Mesodermal cell (in vitro differentiated cells): ENCODE results near the gene PNPLA1.

ENCODE experiments used
- H3K27ac ChIP-seq: 2 replicates; pipeline ENCODE4 v1.7.0; 2013; ENCODE audit warnings: mild to moderate bottlenecking, low read depth, low read length, moderate library complexity; ENCODE audit not compliant: severe bottlenecking
- H3K36me3 ChIP-seq: 2 replicates; pipeline ENCODE4 v1.7.1; 2013; ENCODE audit warnings: mild to moderate bottlenecking, low read length, moderate library complexity; ENCODE audit not compliant: control insufficient read depth, insufficient read depth
- H3K4me1 ChIP-seq: one replicate; pipeline ENCODE4 v1.7.1; 2013; ENCODE audit warnings: mild to moderate bottlenecking, low read length; ENCODE audit not compliant: insufficient read depth, control insufficient read depth, poor library complexity, severe bottlenecking
- H3K4me3 ChIP-seq: 2 replicates; pipeline ENCODE4 v1.7.0; 2013; ENCODE audit warnings: low read length, control low read depth, mild to moderate bottlenecking; ENCODE audit not compliant: insufficient read depth, poor library complexity, severe bottlenecking; ENCODE audit errors: extremely low read depth
- H3K9me3 ChIP-seq: 2 replicates; pipeline ENCODE4 v1.7.1; 2013; ENCODE audit warnings: mild to moderate bottlenecking, low read length, moderate library complexity; ENCODE audit not compliant: control insufficient read depth
- WGBS, 2 experiments: methylation state at CpG; one replicate each; pipeline ENCODE4 v1.1.5; 2013; ENCODE audit warnings: missing lambda C conversion rate in 2 of 2; ENCODE audit not compliant: insufficient coverage in 2 of 2; 5-methylcytosine and 5-hydroxymethylcytosine counted together

PNPLA1 gene

GRCh38 chr6:36285797-36286196, 15.9 kb downstream of the PNPLA1 start:
- WGBS, 2 experiments = 88% methylated on average over 1 of the region's 1 CpG; no CpG with 5 or more reads in 1 of the 2 experiments
- Histone ChIP-seq H3K9me3 (no peaks in the 10 kb centered on the region), H3K4me1 (peaks cover 10% of the 10 kb centered on the region), H3K36me3 (no peaks in the 10 kb centered on the region), H3K27ac (no peak overlapping the region), H3K4me3 (no peak overlapping the region)

GRCh38 chr6:36286858-36287257, 17.0 kb downstream of the PNPLA1 start:
- no peak overlapping the region for H3K4me3 ChIP-seq
- no peak overlapping the region for H3K27ac ChIP-seq
- peaks cover 10% of the 10 kb centered on the region for H3K4me1 ChIP-seq
- 86 to 88% methylated on average over 4 to 5 of the region's 5 CpGs for WGBS, 2 experiments
- no peaks in the 10 kb centered on the region for H3K36me3 ChIP-seq
- H3K9me3 ChIP-seq = no peaks in the 10 kb centered on the region

- Histone ChIP-seq H3K4me1 (peaks cover 10% of the 10 kb centered on the region), H3K9me3 (no peaks in the 10 kb centered on the region), H3K27ac (no peak overlapping the region), H3K4me3 (no peak overlapping the region), H3K36me3 (no peaks in the 10 kb centered on the region)
- WGBS, 2 experiments = 77 to 78% methylated on average over 6 of the region's 7 CpGs
Observed at GRCh38 chr6:36289281-36289878, 19.5 kb downstream of the PNPLA1 start.

- no peak overlapping the region for H3K27ac ChIP-seq
- H3K36me3 ChIP-seq = no peaks in the 10 kb centered on the region
- WGBS, 2 experiments = 86 to 93% methylated on average over 7 to 15 of the region's 23 CpGs
- H3K4me3 ChIP-seq = no peak overlapping the region
- peaks cover 10% of the 10 kb centered on the region for H3K4me1 ChIP-seq
- H3K9me3 ChIP-seq = no peaks in the 10 kb centered on the region
Observed at GRCh38 chr6:36290668-36291620, 21.1 kb downstream of the PNPLA1 start.

DNA sequence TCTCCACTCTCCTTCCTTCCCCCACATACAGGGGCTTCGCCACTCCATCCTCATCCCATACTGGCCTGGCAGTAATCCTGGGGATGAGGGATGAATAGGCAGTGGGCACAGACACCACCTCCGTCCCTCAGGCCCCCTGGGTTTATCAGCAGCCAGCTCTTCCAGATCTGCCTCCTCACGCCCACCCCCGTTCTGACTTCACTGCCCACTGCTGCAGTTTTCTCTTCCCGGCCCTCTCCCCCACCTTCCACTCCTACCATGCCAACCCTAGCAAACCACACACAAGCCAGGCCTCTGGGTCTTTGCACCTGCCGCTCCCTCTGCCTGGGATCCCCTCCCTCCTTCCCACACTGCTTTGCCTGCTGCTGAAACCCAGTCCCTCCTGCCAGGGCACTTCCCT, 22.3 kb downstream of the PNPLA1 start:
- Histone ChIP-seq H3K9me3 (no peaks in the 10 kb centered on the region), H3K4me3 (no peak overlapping the region), H3K36me3 (no peaks in the 10 kb centered on the region), H3K27ac (no peak overlapping the region), H3K4me1 (peaks cover 7% of the 10 kb centered on the region)
- 77 to 86% methylated on average over 4 to 5 of the region's 6 CpGs for WGBS, 2 experiments

- Histone ChIP-seq H3K36me3 (no peaks in the 10 kb centered on the region), H3K9me3 (no peaks in the 10 kb centered on the region), H3K27ac (no peak overlapping the region), H3K4me1 (no peaks in the 10 kb centered on the region), H3K4me3 (no peak overlapping the region)
- no CpG with 5 or more reads among the region's 1 CpG for WGBS, 2 experiments
Observed at GRCh38 chr6:36296240-36296639, 26.4 kb downstream of the PNPLA1 start.

DNA sequence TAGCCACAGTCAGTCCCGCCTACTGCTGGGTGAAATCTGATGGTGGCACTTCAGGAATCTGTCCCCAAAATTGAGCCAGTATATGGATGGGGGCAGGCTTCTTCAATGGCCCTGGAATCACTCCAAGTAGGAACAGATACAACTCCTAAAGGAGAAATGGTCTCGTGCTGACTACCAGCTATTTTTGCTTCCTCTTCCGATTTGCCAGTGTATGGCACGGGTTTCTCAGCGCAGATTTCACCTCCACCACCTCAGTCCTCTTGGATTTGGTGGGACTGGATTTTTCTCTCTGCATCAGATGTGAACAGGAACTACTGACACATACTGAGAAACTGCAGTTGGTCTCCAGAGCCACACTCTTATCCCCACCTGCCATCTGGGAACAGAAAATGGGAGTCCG, 27.2 kb downstream of the PNPLA1 start:
- Histone ChIP-seq H3K4me3 (no peak overlapping the region), H3K4me1 (no peaks in the 10 kb centered on the region), H3K36me3 (no peaks in the 10 kb centered on the region), H3K27ac (no peak overlapping the region), H3K9me3 (no peaks in the 10 kb centered on the region)
- 82 to 85% methylated on average over 3 to 4 of the region's 6 CpGs for WGBS, 2 experiments

DNA sequence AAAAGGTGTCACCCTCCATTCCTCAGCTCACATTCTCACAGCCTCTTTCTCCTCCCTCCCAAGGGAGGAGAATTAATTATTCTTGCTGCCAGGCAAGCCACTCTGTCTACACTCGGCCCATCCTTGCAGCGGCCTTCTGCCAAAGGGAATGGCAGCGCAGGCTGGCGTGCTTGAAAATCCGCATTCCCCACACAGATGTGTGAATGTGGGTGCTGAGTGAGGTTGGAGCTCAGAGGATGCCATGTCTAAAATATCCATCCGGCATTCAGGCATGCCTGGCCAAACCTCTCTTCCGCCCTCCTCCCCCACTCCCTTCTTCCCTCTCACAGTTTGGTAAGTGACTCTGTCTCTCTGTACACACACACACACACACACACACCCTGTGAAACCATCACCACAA, 27.7 kb downstream of the PNPLA1 start:
- Histone ChIP-seq H3K9me3 (no peaks in the 10 kb centered on the region), H3K36me3 (no peaks in the 10 kb centered on the region), H3K4me3 (no peak overlapping the region), H3K27ac (no peak overlapping the region), H3K4me1 (no peaks in the 10 kb centered on the region)
- WGBS, 2 experiments = 83 to 100% methylated on average over 2 of the region's 7 CpGs

DNA sequence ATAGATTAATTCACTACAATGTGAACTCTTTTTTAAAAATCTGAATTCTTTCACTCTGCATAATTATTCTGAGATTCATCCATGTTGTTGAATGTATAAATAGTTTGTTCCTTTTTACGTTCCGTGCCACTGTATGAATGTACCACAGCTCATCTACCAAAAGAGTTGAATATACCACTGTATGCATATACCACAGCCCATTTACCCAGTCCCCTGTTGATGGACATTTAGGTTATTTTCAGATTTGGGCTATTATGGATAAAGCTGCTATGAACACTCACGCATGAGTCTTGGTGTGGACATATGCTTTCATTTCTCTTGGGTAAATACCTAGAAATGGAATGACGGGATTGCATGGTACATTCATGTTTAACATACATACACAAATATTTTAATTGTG, 28.2 kb downstream of the PNPLA1 start:
- no CpG with 5 or more reads among the region's 4 CpGs for WGBS, 2 experiments
- H3K4me3 ChIP-seq = no peak overlapping the region

GRCh38 chr6:36301085-36301658, 31.3 kb downstream of the PNPLA1 start:
- 66 to 76% methylated on average over 6 to 7 of the region's 10 CpGs for WGBS, 2 experiments
- H3K9me3 ChIP-seq = no peaks in the 10 kb centered on the region
- H3K4me3 ChIP-seq = no peak overlapping the region
- H3K36me3 ChIP-seq = no peaks in the 10 kb centered on the region
- peaks cover 5% of the 10 kb centered on the region for H3K4me1 ChIP-seq
- no peak overlapping the region for H3K27ac ChIP-seq

More for the DNA sequence above, 28.2 kb downstream of the PNPLA1 start:
- H3K36me3 ChIP-seq = no peaks in the 10 kb centered on the region
- H3K9me3 ChIP-seq = no peaks in the 10 kb centered on the region
- no peaks in the 10 kb centered on the region for H3K4me1 ChIP-seq
- H3K27ac ChIP-seq = no peak overlapping the region
